ENCODE results near the gene ASTN2. TPM values are rescaled to one million over a fixed set of nuclear protein-coding genes. Genes with fewer than 3 reads are reported as not detected.
"Not testable (repeated sequence)": the region's sequence is repeated elsewhere in the genome, so short reads cannot be mapped to it uniquely, and the experiment has no call there.

The ASTN2 gene
- total RNA-seq, 4 donors from 2014 or later, result 3.0 to 7.0 (median 5.2) TPM

DNA sequence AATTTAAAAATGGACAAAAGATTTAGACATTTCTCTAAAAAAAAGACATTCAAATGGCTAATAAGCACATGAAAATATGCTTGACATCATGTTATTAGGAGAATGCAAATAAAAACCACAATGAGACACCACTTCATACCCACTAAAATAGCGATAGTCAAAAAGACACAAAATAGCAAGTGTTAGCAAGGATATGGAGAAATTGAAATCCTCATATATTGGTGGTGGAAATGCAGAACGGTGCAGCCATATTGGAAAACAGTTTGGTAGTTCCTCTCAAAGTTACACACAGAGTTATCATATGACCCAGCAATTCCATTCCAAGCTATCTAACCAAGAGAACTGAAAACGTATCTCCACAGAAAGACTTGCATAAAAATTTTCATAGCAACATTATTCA is 955.3 kb downstream of the ASTN2 start:
- Histone ChIP-seq H3K4me1 (no peaks in the 10 kb centered on the region), H3K9me3 (peaks cover 9 to 11% of the 10 kb centered on the region in 2 donors), H3K4me3 (no peak overlapping the region), H3K27ac (no peak overlapping the region), H3K27me3 (no peaks in the 10 kb centered on the region), H3K36me3 (no peaks in the 10 kb centered on the region)
- TF ChIP-seq, protein P1, sequence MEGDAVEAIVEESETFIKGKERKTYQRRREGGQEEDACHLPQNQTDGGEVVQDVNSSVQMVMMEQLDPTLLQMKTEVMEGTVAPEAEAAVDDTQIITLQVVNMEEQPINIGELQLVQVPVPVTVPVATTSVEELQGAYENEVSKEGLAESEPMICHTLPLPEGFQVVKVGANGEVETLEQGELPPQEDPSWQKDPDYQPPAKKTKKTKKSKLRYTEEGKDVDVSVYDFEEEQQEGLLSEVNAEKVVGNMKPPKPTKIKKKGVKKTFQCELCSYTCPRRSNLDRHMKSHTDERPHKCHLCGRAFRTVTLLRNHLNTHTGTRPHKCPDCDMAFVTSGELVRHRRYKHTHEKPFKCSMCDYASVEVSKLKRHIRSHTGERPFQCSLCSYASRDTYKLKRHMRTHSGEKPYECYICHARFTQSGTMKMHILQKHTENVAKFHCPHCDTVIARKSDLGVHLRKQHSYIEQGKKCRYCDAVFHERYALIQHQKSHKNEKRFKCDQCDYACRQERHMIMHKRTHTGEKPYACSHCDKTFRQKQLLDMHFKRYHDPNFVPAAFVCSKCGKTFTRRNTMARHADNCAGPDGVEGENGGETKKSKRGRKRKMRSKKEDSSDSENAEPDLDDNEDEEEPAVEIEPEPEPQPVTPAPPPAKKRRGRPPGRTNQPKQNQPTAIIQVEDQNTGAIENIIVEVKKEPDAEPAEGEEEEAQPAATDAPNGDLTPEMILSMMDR (IDR thresholded peaks at IDR 0.05), result no peak
- no peak for TF ChIP-seq POLR2A (IDR thresholded peaks at IDR 0.05)
- no peak for TF ChIP-seq EP300 (IDR thresholded peaks at IDR 0.05; ENCODE audit: low read depth)
- TF ChIP-seq POLR2AphosphoS5 (IDR thresholded peaks at IDR 0.05), result no peak
- 76 to 81% methylated on average over 2 to 3 of the region's 3 CpGs for WGBS, 2 donors (ENCODE audit: low coverage in 1 of 2)
- no peak for DNase-seq
- in situ Hi-C loops (cut with MboI; ENCODE audit: low pct_ligation_motif_present in 1 of 4, low pct_unique_long_range_greater_than_20kb in 1 of 4, low sequenced_read_pairs in 3 of 4) (no loop called here), intact Hi-C loops (cut with DNase I; ENCODE audit: low total_unique reads) (no loop called here)

DNA sequence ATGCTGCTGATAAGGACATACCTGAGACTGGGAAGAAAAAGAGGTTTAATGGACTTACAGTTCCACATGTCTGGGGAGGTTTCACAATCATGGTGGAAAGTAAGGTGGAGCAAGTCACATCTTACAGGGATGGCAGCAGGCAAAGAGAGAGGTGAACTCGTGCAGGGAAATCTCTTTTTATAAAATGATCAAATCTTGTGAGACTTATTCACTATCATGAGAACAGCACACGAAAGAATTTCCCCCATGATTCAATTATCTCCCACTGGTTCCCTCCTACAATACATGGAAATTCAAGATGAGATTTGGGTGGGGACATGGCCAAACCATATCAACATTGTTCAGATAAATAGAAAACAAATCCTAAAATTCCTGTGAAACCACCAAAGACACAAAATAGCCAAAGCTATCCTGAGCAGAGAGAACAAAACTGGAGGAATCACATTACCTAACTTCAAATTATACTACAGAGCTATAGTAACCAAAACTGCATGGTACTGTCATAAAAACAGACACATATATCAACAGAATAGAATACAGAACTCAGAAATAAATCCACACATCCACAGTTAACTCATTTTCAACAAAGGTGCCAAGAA is 958.3 kb downstream of the ASTN2 start:
- in situ Hi-C loops (cut with MboI; ENCODE audit: low pct_ligation_motif_present in 1 of 4, low pct_unique_long_range_greater_than_20kb in 1 of 4, low sequenced_read_pairs in 3 of 4), result no loop called here
- H3K4me1 ChIP-seq, result no peaks in the 10 kb centered on the region
- intact Hi-C loops (cut with DNase I; ENCODE audit: low total_unique reads), result no loop called here
- H3K36me3 ChIP-seq, result no peaks in the 10 kb centered on the region
- peaks cover 9 to 11% of the 10 kb centered on the region in 2 donors for H3K9me3 ChIP-seq
- no peaks in the 10 kb centered on the region for H3K27me3 ChIP-seq
- TF ChIP-seq POLR2AphosphoS5 (IDR thresholded peaks at IDR 0.05), result no peak
- TF ChIP-seq, protein P1 (IDR thresholded peaks at IDR 0.05), result no peak
- TF ChIP-seq POLR2A (IDR thresholded peaks at IDR 0.05), result no peak
- TF ChIP-seq EP300 (IDR thresholded peaks at IDR 0.05; ENCODE audit: low read depth), result no peak
- H3K27ac ChIP-seq, result no peak overlapping the region
- DNase-seq, result no peak
- 77 to 82% methylated on average over 2 of the region's 2 CpGs for WGBS, 2 donors (ENCODE audit: low coverage in 1 of 2)
- no peak overlapping the region for H3K4me3 ChIP-seq

DNA sequence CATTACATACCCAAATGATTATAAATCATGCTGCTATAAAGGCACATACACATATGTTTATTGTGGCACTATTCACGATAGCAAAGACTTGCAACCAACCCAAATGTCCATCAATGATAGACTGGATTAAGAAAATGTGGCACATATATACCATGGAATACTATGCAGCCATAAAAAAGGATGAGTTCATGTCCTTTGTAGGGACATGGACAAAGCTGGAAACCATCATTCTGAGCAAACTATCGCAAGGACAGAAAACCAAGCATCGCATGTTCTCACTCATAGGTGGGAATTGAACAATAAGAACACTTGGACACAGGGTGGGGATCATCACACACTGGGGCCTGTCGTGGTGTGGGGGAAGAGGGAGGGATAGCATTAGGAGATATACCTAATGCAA is 960.3 kb downstream of the ASTN2 start:
- peaks cover 9 to 11% of the 10 kb centered on the region in 2 donors for H3K9me3 ChIP-seq
- DNase-seq; H3K36me3 ChIP-seq; H3K4me3 ChIP-seq; intact Hi-C loops (cut with DNase I; ENCODE audit: low total_unique reads); H3K27me3 ChIP-seq; H3K27ac ChIP-seq; in situ Hi-C loops (cut with MboI; ENCODE audit: low pct_ligation_motif_present in 1 of 4, low pct_unique_long_range_greater_than_20kb in 1 of 4, low sequenced_read_pairs in 3 of 4); H3K4me1 ChIP-seq: not testable (repeated sequence)
- 91 to 100% methylated on average over 4 of the region's 4 CpGs for WGBS, 2 donors (ENCODE audit: low coverage in 1 of 2)

DNA sequence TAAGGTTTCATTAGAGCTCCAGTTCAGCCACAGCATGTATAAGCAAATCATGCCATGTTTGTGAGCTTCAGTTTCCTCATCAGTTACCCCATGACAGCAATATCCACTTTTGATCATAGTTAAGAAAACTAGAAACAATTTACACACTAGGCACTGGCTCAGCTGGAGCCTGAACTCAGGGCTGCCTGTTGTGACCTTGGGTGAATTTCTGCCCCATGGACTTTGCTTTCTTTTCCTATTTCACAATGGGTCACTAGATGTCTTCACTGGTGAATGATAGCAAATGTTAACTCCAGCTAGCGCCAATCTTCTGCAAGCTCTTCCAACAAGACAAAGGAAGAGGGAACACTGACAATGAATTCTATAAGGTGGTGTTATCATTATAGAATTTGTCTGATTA is 961.1 kb downstream of the ASTN2 start:
- TF ChIP-seq EP300 (IDR thresholded peaks at IDR 0.05; ENCODE audit: low read depth), result no peak
- no peak for TF ChIP-seq POLR2A (IDR thresholded peaks at IDR 0.05)
- TF ChIP-seq, protein P1 (IDR thresholded peaks at IDR 0.05), result no peak
- TF ChIP-seq POLR2AphosphoS5 (IDR thresholded peaks at IDR 0.05), result no peak
- Histone ChIP-seq H3K27me3 (no peaks in the 10 kb centered on the region), H3K27ac (no peak overlapping the region), H3K4me3 (no peak overlapping the region), H3K4me1 (no peaks in the 10 kb centered on the region), H3K36me3 (no peaks in the 10 kb centered on the region), H3K9me3 (peaks cover 9 to 11% of the 10 kb centered on the region in 2 donors)
- DNase-seq, result no peak
- in situ Hi-C loops (cut with MboI; ENCODE audit: low pct_ligation_motif_present in 1 of 4, low pct_unique_long_range_greater_than_20kb in 1 of 4, low sequenced_read_pairs in 3 of 4) (no loop called here), intact Hi-C loops (cut with DNase I; ENCODE audit: low total_unique reads) (no loop called here)
- 89 to 100% methylated on average over 1 of the region's 1 CpG for WGBS, 2 donors (ENCODE audit: low coverage in 1 of 2)

DNA sequence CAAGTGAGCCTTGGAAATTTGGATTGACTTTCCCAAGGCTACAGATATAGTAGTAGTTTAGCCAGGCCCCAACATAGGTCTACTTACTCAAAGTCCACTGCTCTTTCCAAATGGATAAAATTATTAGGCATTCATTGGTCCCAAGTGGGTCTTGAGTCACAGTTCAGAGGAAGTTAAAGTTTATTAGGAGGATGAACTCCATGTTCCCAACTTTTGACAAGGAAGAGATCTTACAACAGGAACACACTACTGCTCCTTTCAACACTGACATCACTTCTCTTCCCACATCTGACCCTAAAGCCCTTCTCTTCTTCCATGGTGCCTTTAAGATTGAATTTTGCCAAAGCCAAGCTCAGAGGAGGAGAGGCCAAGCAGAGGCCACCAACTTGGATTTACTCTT is 962.2 kb downstream of the ASTN2 start:
- in situ Hi-C loops (cut with MboI; ENCODE audit: low pct_ligation_motif_present in 1 of 4, low pct_unique_long_range_greater_than_20kb in 1 of 4, low sequenced_read_pairs in 3 of 4), result no loop called here
- intact Hi-C loops (cut with DNase I; ENCODE audit: low total_unique reads), result no loop called here
- TF ChIP-seq EP300 (IDR thresholded peaks at IDR 0.05; ENCODE audit: low read depth) (no peak), POLR2AphosphoS5 (IDR thresholded peaks at IDR 0.05) (no peak), POLR2A (IDR thresholded peaks at IDR 0.05) (no peak)
- TF ChIP-seq, protein P1 (IDR thresholded peaks at IDR 0.05), result no peak

More for the DNA sequence above, 962.2 kb downstream of the ASTN2 start:
- Histone ChIP-seq H3K36me3 (no peaks in the 10 kb centered on the region), H3K27me3 (no peaks in the 10 kb centered on the region), H3K9me3 (peaks cover 9 to 11% of the 10 kb centered on the region in 2 donors), H3K27ac (no peak overlapping the region), H3K4me1 (no peaks in the 10 kb centered on the region), H3K4me3 (no peak overlapping the region)
- no peak for DNase-seq

Data from transverse colon (tissue), 4 donors.